Mucosa of descending colon (tissue), 3 donors: Measurements from ENCODE around the gene NBEAL2. TPM values are rescaled to one million over a fixed set of nuclear protein-coding genes. Genes with fewer than 3 reads are reported as not detected.

Source experiments
- ATAC-seq: fragments of 200-7000 bp; cut with Tn5 transposase; one replicate; pipeline ENCODE4 v1.9.1; 2020; ENCODE audit warnings: mild to moderate bottlenecking, moderate library complexity
- DNase-seq, 3 donors: peaks; one replicate each; pipeline ENCODE4 v3.0.0-alpha.2; 2020
- H3K36me3 ChIP-seq: fragments of 200-600 bp; one replicate; pipeline ENCODE4 v1.8.0; 2021; ENCODE audit warnings: low read depth, mild to moderate bottlenecking
- H3K4me1 ChIP-seq: fragments of 200-600 bp; one replicate; pipeline ENCODE4 v1.8.0; 2021; ENCODE audit warnings: low read depth, mild to moderate bottlenecking
- H3K4me3 ChIP-seq: fragments of 200-600 bp; one replicate; pipeline ENCODE4 v1.8.0; 2021; ENCODE audit warnings: mild to moderate bottlenecking
- H3K9me3 ChIP-seq: fragments of 200-600 bp; one replicate; pipeline ENCODE4 v1.8.0; 2021; ENCODE audit warnings: mild to moderate bottlenecking
- CTCF ChIP-seq: fragments of 200-600 bp; IDR thresholded peaks from one replicate; pipeline ENCODE4 v1.8.0; 2022; ENCODE audit warnings: antibody characterized with exemption, mild to moderate bottlenecking
- intact Hi-C, 2 donors: fragments of 100-400 bp; cut with DNase I in 1 of 2; cut with micrococcal nuclease in 1 of 2; formaldehyde crosslinking; loops; one replicate each; pipeline versions ENCODE4 v1.11.0 to v1.11.1; 2022; cut with DNase I, micrococcal nuclease
- total RNA-seq, 3 donors: library from RNA; stranded (reverse); fragmentation: NEBNext Ultra II Directional in 2 of 3; extraction: Animal tissue kit (Norgen Biotek cat#: 25700) in 2 of 3; gene quantifications; one replicate each; pipeline versions ENCODE4 v1.2.1 to v1.2.4, GENCODE V29; 2021 to 2023
- donor health status: DM: no; HTN: no; CAD: no; lungs with moderate emphysema.
- donor health status: DM: no; HTN: no; CAD: no.
- donor health status: DM: no; HTN: yes; CAD: no.

NBEAL2 gene
- total RNA-seq, 3 donors from 2014 or later, result 49.2 to 94.0 (median 53.7) TPM

- Histone ChIP-seq H3K4me1 (peaks cover 60% of the 10 kb centered on the region), H3K36me3 (no peaks in the 10 kb centered on the region), H3K9me3 (no peaks in the 10 kb centered on the region), H3K4me3 (no peak overlapping the region)
- ATAC-seq (no peak), DNase-seq (no peak)
- intact Hi-C loops, result no loop called here
- TF ChIP-seq CTCF, result no peak
Measured at GRCh38 chr3:46952813-46953212, 26.7 kb upstream of the NBEAL2 start.

- H3K4me1 ChIP-seq, result peaks cover 55% of the 10 kb centered on the region
- no peaks in the 10 kb centered on the region for H3K9me3 ChIP-seq
- H3K36me3 ChIP-seq, result no peaks in the 10 kb centered on the region
- ATAC-seq (no peak), DNase-seq (no peak)
- intact Hi-C loops, result no loop called here
- H3K4me3 ChIP-seq, result no peak overlapping the region
- TF ChIP-seq CTCF, result no peak
Measured at GRCh38 chr3:46953234-46954010, 26.0 kb upstream of the NBEAL2 start.

GRCh38 chr3:46954178-46954577, 25.3 kb upstream of the NBEAL2 start:
- Histone ChIP-seq H3K9me3 (no peaks in the 10 kb centered on the region), H3K36me3 (no peaks in the 10 kb centered on the region), H3K4me1 (peaks cover 55% of the 10 kb centered on the region), H3K4me3 (no peak overlapping the region)
- no peak for DNase-seq
- no peak for TF ChIP-seq CTCF
- no peak for ATAC-seq
- intact Hi-C loops, result no loop called here

GRCh38 chr3:46955157-46955556, 24.3 kb upstream of the NBEAL2 start:
- ATAC-seq (no peak), DNase-seq (no peak)
- Histone ChIP-seq H3K4me1 (peaks cover 55% of the 10 kb centered on the region), H3K36me3 (no peaks in the 10 kb centered on the region), H3K4me3 (no peak overlapping the region), H3K9me3 (no peaks in the 10 kb centered on the region)
- TF ChIP-seq CTCF, result no peak
- intact Hi-C loops, result no loop called here

- no peak for ATAC-seq
- intact Hi-C loops, result no loop called here
- H3K9me3 ChIP-seq, result no peaks in the 10 kb centered on the region
- no peak overlapping the region for H3K4me3 ChIP-seq
- H3K4me1 ChIP-seq, result peaks cover 54% of the 10 kb centered on the region
- TF ChIP-seq CTCF, result no peak
- no peak for DNase-seq
- H3K36me3 ChIP-seq, result no peaks in the 10 kb centered on the region
Measured at GRCh38 chr3:46955801-46956259, 23.6 kb upstream of the NBEAL2 start.
